OCI-LY3 (cell line): ENCODE measurements around the gene ZDHHC13.

ENCODE experiments used
- EZH2phosphoT487 ChIP-seq: fragments of 200-600 bp; shearing (Covaris generic); IDR thresholded peaks from 2 replicates; pipeline ENCODE4 v1.6.1; 2018; ENCODE audit warnings: antibody characterized with exemption, mixed run types, low read depth
- TF ChIP-seq, protein P1 (sequence below): fragments of 200-600, 300-600 bp; sonication (generic); IDR thresholded peaks from 2 replicates; pipeline ENCODE4 v1.5.1; 2014; ENCODE audit warnings: antibody characterized with exemption, low read length, low read depth

- TF ChIP-seq, protein P1, sequence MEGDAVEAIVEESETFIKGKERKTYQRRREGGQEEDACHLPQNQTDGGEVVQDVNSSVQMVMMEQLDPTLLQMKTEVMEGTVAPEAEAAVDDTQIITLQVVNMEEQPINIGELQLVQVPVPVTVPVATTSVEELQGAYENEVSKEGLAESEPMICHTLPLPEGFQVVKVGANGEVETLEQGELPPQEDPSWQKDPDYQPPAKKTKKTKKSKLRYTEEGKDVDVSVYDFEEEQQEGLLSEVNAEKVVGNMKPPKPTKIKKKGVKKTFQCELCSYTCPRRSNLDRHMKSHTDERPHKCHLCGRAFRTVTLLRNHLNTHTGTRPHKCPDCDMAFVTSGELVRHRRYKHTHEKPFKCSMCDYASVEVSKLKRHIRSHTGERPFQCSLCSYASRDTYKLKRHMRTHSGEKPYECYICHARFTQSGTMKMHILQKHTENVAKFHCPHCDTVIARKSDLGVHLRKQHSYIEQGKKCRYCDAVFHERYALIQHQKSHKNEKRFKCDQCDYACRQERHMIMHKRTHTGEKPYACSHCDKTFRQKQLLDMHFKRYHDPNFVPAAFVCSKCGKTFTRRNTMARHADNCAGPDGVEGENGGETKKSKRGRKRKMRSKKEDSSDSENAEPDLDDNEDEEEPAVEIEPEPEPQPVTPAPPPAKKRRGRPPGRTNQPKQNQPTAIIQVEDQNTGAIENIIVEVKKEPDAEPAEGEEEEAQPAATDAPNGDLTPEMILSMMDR = no peak
- TF ChIP-seq EZH2phosphoT487 = no peak
These were observed 46.6 kb downstream of the ZDHHC13 start for GRCh38 chr11:19163617-19164016.
